Astrocyte (in vitro differentiated cells and primary cell): ENCODE results near the gene FAM110C.

ENCODE experiments used
- CTCF ChIP-seq: IDR thresholded peaks from 2 replicates; pipeline ENCODE4 v1.5.1; 2011; ENCODE audit warnings: low read depth, mild to moderate bottlenecking, inconsistent platforms, low read length, moderate library complexity; ENCODE audit not compliant: insufficient read depth
- EZH2 ChIP-seq: IDR thresholded peaks from 2 replicates; pipeline ENCODE4 v1.6.1; 2012; ENCODE audit warnings: mild to moderate bottlenecking, low read length, inconsistent platforms; ENCODE audit not compliant: insufficient read depth

DNA sequence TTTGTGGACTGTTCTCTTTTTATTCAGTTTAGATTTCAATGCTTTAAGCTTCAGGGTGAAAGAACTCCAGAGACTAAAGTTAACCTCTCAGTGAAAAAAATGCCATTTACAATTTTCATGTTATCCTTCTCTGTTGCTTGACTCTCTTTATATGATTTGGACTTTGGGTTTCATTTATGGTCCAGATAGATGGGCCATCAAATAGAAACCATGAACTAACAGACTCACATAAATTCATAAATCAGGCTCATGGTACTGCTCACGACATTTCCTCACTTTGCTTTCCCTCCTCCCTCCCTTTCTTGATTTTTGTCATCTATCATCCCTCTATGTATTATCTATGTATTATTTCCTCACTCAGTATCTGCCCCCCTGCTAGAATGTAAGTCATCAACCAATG lies 10.0 kb downstream of the FAM110C start:
- TF ChIP-seq CTCF (no peak), EZH2 (no peak)
